K562 (cell line): ENCODE data around the gene SNX17. TPM values are rescaled to one million over a fixed set of nuclear protein-coding genes. Genes with fewer than 3 reads are reported as not detected.
A peak's percentile ranks its signal among the peaks of the same experiment; 100 is the strongest.

Experiments
- CHD7 ChIP-seq: fragments of 200-600 bp; sonication (generic); IDR thresholded peaks from one replicate; pipeline ENCODE4 v1.6.1; 2012; ENCODE audit warnings: mild to moderate bottlenecking, low read depth, low read length, inconsistent platforms
- ETV1 ChIP-seq: fragments of 450-650 bp; conservative IDR thresholded peaks from 2 replicates; pipeline ENCODE4 v1.6.1; 2016; ENCODE audit warnings: missing genetic modification characterization, control low read depth, low read depth, missing compliant biosample characterization
- MTA2 ChIP-seq: fragments of 450-650 bp; IDR thresholded peaks from 2 replicates; pipeline ENCODE4 v1.6.1; 2016; ENCODE audit warnings: low read depth
- MYBL2 ChIP-seq, 2 experiments: fragments of 450-650 bp in 1 of 2; sonication (generic) in 1 of 2; formaldehyde crosslinking in 1 of 2; IDR thresholded peaks; 2 replicates each; pipeline versions ENCODE4 v1.6.1 to v1.8.1; 2017 to 2022; ENCODE audit warnings: borderline replicate concordance in 1 of 2, inconsistent platforms in 1 of 2, low read depth in 1 of 2, mild to moderate bottlenecking in 1 of 2, missing genetic modification reagents in 1 of 2, moderate library complexity in 1 of 2
- NEUROD1 ChIP-seq: fragments of 150-350 bp; IDR thresholded peaks from 2 replicates; pipeline ENCODE4 v1.6.1; 2014; ENCODE audit warnings: borderline replicate concordance, low read length, low read depth; ENCODE audit not compliant: partially characterized antibody
- PTRF ChIP-seq: fragments of 450-650 bp; IDR thresholded peaks from 2 replicates; pipeline ENCODE4 v1.6.1; 2016; ENCODE audit warnings: mild to moderate bottlenecking, missing genetic modification characterization, missing compliant biosample characterization
- RBFOX2 ChIP-seq: fragments of 200-400 bp; formaldehyde crosslinking; IDR thresholded peaks from 2 replicates; pipeline ENCODE4 v1.6.1; 2017; ENCODE audit warnings: low read depth, mild to moderate bottlenecking, low read length, moderate library complexity
- SRSF1 ChIP-seq: fragments of 200-400 bp; formaldehyde crosslinking; IDR thresholded peaks from 2 replicates; pipeline ENCODE4 v1.6.1; 2017; ENCODE audit warnings: mild to moderate bottlenecking, low read depth, low read length, moderate library complexity
- TOE1 ChIP-seq, 2 experiments: fragments of 450-650 bp in 1 of 2; sonication (generic) in 1 of 2; formaldehyde crosslinking in 1 of 2; IDR thresholded peaks; 2 replicates each; pipeline versions ENCODE4 v1.7.1 to v1.8.0; 2016 to 2022; ENCODE audit warnings: borderline replicate concordance in 2 of 2, mild to moderate bottlenecking in 2 of 2, antibody characterized with exemption in 1 of 2, inconsistent platforms in 1 of 2, low read depth in 1 of 2, missing genetic modification reagents in 1 of 2, moderate library complexity in 1 of 2
- TRIM24 ChIP-seq, 2 experiments: fragments of 450-650 bp; IDR thresholded peaks; 2 replicates each; pipeline ENCODE4 v1.6.1; 2016
- ZC3H8 ChIP-seq: fragments of 450-650 bp; IDR thresholded peaks from 2 replicates; pipeline ENCODE4 v1.6.1; 2017
- ZNF354B ChIP-seq: fragments of 250-450 bp; sonication (Bioruptor Pico); IDR thresholded peaks from 2 replicates; pipeline ENCODE4 v1.4.0; 2020
- ZNF76 ChIP-seq: fragments of 250-450 bp; sonication (Bioruptor Pico); IDR thresholded peaks from 2 replicates; pipeline ENCODE4 v1.4.0; 2020; ENCODE audit warnings: mild to moderate bottlenecking, moderate library complexity, borderline replicate concordance
- ZNF764 ChIP-seq: fragments of 250-450 bp; sonication (Bioruptor Pico); IDR thresholded peaks from 2 replicates; pipeline ENCODE4 v1.4.0; 2020; ENCODE audit warnings: low read depth, mild to moderate bottlenecking, moderate library complexity
- polyA plus RNA-seq, 8 experiments: library from polyadenylated mRNA; depleted of rRNA in 4 of 8; stranded (reverse) in 5 of 8; unstranded in 3 of 8; fragments of >200 nt; fragmentation: Nextera tagmentation in 2 of 8; fragmentation: Illumina TruSeq in 1 of 8; extraction: Ambion mirVana in 2 of 8; extraction: Trizol in 1 of 8; gene quantifications; 2 replicates each; pipeline versions ENCODE4 v1.2.1 to v1.2.3, GENCODE V29; 2011 to 2014; ENCODE audit warnings: inconsistent platforms in 1 of 8, missing spikeins in 1 of 8
- total RNA-seq, 7 experiments: library from RNA; depleted of rRNA in 6 of 7; stranded (reverse); fragments of >200 nt in 6 of 7; fragmentation: Illumina TruSeq in 2 of 7; extraction: Trizol in 2 of 7; gene quantifications; 2 replicates each; pipeline versions ENCODE4 v1.2.1 to v1.2.3, GENCODE V29; 2011 to 2021; ENCODE audit warnings: low replicate concordance in 1 of 7

SNX17 gene
- total and polyA plus RNA-seq, 9 of the 15 experiments (the other 6 are each of a cell fraction or from before 2014, with no cell fraction given), result 3.0 to 75.7 (median 54.6) TPM

GRCh38 chr2:27356382-27357181 lies 13.8 kb upstream of the SNX17 start, which contains the start of gene GTF3C2 (continued):
- TF ChIP-seq CHD7, result no peak
- no peak for TF ChIP-seq ZNF76 (CRISPR knock-in tag)
- TF ChIP-seq NEUROD1, result no peak
- TF ChIP-seq MYBL2 (IDR thresholded peaks at IDR 0.05; ENCODE audit: low read depth), result no peak
- no peak for TF ChIP-seq MYBL2 (CRISPR knock-in tag; IDR thresholded peaks at IDR 0.05; ENCODE audit: borderline replicate concordance)
- TF ChIP-seq PTRF (tag), result no peak
- TF ChIP-seq SRSF1, result no peak
- TF ChIP-seq MTA2, result no peak
- no peak for TF ChIP-seq ZC3H8
- TF ChIP-seq RBFOX2, result peak; percentile 91
- peak; percentile 88 for TF ChIP-seq TOE1 (IDR thresholded peaks at IDR 0.05; ENCODE audit: borderline replicate concordance)
- no peak for TF ChIP-seq TOE1 (CRISPR knock-in tag; IDR thresholded peaks at IDR 0.05; ENCODE audit: borderline replicate concordance, low read depth)
- peak; percentile 85 for TF ChIP-seq ETV1 (tag)
- TF ChIP-seq ZNF354B, result no peak
- TF ChIP-seq TRIM24 (IDR thresholded peaks at IDR 0.05), result peak in 1 of 2 experiments; percentile 39; a peak in 1 of 4 replicates
- no peak for TF ChIP-seq ZNF764 (CRISPR knock-in tag)
